ENCODE data around the gene CDR2.

CDR2 gene

GRCh38 chr16:22323959-22324786 lies 50.2 kb downstream of the CDR2 start:
- DNase-seq (ENCODE audit: low spot score): no peak

DNA sequence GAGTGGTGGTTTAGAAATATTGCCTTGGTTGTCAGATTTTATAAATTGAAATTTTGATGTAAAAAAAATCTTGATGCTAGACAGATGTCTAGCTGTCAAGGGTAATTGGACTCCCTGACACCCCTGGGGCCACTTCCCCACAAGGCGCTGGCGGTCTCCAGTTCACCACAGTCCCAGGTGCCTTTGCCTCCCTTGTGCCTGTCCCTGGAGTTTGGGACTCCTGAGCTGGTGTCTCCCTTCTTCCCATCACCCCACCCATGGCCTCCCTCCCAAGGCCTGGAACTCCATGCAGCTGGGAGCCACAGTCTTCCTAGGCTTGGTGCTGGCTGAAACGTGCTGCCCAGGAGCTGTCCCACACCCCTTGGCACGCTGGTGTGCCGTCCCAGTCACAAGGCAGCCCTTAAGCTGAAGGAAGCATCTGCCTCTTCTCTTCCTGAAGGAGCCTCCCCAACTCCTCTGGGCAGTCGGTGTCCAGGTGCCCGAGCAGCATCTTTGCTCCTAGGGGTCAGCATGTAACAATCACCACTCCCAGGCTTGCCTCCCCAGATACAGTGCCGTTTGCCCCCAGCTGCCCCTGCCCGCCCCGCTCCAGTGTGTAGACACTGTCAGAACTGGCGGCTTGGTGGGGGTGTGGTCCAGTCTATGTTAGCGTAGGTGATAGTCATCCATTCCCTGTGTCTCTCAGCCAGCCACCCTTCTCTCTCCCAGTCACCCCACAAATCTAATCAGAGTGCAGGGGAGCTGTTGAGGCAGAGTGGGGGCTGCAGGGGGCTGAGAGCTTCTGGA lies 51.1 kb downstream of the CDR2 start:
- no peak for DNase-seq (ENCODE audit: low spot score)

DNA sequence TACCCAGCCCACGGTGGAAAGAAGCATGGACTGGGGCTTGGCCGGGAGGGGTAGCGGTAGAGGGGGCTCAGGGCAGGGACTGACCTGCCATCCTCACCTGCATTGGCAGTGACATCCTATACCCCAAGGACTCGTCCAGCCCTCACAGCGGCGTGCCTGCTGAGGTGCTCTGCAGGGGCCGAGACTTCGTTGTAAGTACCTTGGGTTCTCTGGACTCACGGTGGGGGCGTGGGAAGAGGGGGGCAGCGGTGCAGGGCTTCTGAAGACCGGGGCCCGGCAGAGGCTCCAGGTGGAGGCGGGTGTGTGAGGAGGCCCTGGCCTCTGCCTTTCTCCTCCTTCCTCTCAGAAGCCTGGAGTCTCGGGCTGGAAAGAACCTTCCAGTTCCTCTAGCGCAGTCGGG lies 51.7 kb downstream of the CDR2 start:
- no peak for DNase-seq (ENCODE audit: low spot score)

GRCh38 chr16:22322021-22322471 lies 52.4 kb downstream of the CDR2 start:
- no peak for DNase-seq (ENCODE audit: low spot score)

GRCh38 chr16:22321340-22322001 lies 52.9 kb downstream of the CDR2 start:
- DNase-seq (ENCODE audit: low spot score): peak; percentile 57

- DNase-seq (ENCODE audit: low spot score): no peak
These were observed 53.7 kb downstream of the CDR2 start for GRCh38 chr16:22320572-22321339.

DNA sequence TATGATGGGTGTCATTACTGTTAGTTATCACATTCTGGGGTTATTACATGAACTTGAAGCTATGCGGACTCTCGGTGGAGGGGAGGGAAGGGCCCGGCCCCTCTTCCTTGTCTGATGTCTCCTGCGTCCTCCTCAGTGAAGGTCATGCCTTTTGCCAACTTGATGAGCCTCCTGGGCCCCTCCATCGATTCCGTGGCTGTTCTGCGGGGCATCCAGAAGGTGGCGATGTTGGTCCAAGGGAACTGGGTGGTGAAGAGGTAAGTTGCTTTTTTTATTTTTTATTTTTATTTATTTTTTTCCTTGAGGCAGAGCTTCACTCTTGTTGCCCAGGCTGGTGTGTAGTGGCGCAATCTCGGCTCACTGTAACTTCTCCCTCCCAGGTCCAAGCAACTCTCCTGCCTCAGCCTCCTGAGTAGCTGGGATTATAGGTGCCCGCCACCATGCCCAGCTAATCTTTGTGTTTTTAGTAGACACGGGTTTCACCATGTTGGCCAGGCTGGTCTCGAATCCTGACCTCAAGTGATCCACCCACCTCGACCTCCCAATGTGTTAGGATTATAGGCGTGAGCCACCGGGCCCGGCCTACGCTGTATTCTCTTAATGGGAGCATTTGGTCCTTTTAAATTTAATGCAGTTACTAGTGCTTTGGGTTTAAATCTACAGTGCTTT lies 55.6 kb downstream of the CDR2 start:
- DNase-seq (ENCODE audit: low spot score): peak; percentile 66

- DNase-seq (ENCODE audit: low spot score): no peak
These were observed 56.8 kb downstream of the CDR2 start for GRCh38 chr16:22317625-22318024.

- DNase-seq (ENCODE audit: low spot score): no peak
These were observed 57.4 kb downstream of the CDR2 start for GRCh38 chr16:22317001-22317530.

GRCh38 chr16:22316411-22316811 lies 58.0 kb downstream of the CDR2 start:
- no peak for DNase-seq (ENCODE audit: low spot score)

GRCh38 chr16:22315979-22316378 lies 58.4 kb downstream of the CDR2 start:
- no peak for DNase-seq (ENCODE audit: low spot score)

DNA sequence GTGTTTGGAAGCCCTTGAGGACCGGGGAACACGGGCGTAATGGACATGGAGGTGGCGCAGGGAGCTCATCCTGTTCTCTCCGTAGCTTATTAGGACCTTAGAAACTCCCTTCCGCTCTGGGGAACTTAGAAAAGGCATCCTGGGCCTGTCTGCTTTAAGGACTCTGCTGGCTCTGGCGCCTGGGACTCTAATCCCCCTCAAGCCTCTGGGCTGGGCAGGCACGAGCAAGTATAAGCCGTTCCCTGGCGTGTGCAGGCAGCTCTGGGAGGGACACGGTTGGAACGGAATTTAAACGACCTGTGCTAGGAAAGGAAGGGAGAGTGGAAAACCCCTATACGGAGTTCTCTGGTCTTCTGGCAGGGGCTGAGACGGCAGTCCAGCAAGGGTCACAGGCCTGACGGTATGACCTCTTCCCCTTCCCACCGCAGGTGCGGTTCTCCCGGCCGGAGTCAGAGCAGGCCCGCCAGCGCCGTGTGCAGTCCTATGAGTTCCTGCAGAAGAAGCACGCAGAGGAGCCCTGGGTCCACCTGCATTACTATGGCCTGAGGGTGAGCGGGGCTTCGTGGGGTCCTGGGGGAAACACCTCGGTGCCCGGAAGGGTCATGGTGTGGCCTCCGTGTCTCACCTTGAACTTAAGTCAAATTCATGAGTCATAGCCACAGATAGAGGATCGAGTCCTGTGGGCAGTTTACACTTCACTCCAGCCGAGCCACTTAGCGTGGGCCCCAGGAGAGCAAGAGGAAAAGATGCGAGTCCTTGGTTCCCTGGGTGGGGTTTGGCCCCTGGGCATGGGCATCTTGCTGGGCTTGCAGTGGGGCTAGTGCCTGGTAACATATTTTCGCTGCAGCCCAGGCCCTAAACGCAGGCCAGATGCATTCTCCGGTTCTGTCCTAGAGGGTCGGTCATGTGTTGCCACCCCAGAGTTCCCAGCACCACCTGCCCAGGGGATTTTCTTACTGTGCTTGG lies 59.5 kb downstream of the CDR2 start:
- DNase-seq (ENCODE audit: low spot score): no peak

DNA sequence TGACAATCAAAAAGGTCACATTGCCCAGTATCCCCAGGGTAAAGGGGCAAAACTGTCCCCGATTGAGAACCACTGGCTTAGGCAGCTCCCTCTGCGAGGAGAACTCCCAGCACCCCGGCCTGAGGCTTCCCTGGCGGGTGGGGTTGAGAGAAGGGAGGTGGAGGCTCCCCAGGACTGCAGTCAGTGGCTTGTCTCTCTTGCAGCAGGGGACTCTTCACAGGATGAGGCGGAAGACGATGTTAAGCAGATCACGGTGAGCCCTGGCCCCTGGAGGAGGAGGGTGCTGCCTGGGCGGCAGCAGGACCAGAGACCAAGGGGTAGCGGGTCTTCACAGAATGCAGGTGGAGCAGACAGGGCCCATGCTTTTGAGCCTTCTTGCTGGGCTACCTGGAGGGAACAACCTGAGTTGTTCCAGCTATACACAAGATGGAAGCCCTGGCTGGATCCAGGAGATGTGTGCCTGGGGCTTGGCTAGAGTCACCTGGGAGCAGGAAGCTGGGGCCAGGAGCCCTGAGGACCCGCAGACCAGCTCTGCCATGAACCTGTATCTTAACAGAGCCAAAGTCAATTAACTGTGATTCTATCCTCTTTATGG lies 60.4 kb downstream of the CDR2 start:
- DNase-seq (ENCODE audit: low spot score): no peak

DNA sequence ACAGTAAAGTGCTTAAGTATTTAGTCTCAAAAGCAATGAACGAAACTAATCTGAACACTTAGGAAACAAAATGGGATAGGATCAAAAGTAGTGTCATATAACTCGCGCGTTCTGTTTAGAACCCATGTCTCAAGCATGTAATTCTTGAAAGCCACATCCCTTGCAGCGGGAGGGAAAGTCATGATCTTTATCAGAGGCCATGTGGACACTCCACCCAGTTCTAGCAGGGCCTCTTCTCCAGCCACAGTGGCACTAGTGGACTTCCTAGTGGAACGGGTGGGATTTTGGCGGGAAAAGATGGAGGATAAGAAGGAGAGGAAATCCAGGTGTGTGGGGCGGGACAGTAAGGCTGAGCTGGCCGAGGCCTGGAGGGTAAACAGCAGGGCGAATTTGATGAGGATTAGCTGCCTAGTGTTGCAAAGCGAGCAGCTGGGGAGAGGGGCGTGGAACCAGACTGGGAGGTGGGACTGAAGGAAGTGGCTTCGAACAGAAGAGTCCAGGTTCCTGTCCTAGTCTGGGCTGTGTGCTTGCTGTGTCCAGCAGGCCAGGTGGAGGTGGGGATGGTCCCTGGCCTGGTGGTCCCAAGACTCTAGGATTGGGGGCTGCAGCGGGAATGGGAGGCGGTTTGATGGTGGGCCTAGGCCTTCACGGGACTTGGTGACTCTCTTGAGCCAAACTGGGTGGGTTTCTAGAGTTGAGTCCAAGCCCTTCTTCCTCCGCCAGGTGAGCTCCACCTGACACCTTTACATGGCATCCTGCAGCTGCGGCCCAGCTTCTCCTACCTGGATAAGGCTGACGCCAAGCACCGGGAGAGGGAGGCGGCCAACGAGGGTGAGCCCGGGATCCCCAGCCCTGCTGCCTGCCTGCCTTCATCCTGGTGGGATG lies 61.3 kb downstream of the CDR2 start:
- no peak for DNase-seq (ENCODE audit: low spot score)

DNA sequence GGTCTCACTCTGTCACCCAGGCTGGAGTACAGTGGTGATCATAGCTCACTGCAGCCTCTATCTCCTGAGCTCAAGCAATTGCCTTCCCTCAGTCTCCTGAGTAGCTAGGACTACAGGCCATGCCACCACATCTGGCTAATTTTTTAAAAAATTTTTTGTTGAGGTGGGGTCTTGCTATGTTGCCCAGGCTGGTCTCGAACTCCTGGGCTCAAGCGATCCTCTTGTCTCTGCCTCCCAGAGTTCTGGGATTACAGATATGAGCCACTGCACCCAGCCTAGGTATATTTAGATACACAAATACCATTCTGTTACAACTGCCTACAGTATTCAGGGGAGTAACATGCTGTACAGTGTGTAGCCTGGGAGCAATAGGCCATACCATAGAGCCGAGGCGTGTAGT lies 62.9 kb downstream of the CDR2 start:
- no peak for DNase-seq (ENCODE audit: low spot score)

DNA sequence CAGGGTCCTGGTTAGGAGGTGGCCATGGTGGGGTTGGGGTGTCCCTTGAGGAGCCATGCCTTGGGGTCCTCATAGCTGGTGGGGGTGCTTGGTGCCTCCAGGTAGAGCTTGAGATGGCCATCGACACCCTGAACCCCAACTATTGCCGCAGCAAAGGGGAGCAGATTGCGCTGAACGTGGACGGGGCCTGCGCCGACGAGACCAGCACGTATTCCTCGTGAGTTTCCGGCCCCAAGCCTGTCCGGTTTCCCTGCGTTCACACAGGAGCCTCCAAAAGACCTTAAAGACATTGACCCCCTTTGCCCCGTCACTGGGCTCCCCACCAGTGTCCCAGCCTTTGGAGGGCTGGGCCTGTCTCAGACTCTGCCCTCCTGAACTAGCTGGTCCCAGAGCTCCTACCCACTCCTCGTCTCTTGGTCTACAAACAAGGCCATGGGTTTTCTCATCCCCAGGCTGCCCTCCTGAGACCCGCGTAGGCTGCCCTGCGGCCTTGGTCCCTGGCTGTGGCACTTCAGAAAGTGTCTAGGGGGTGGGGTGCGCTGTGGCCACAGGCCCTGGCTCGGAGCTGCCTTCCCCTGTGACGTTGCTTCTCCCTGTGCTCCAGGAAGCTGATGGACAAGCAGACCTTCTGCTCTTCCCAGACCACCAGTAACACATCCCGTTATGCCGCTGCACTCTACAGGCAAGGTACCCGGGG lies 65.4 kb downstream of the CDR2 start:
- DNase-seq (ENCODE audit: low spot score): no peak

GRCh38 chr16:22307838-22308237 lies 66.6 kb downstream of the CDR2 start:
- no peak for DNase-seq (ENCODE audit: low spot score)

- DNase-seq (ENCODE audit: low spot score): no peak
These were observed 67.6 kb downstream of the CDR2 start for GRCh38 chr16:22306788-22307187.
